ENCODE data around the gene PRKCE. TPM values are rescaled to one million over a fixed set of nuclear protein-coding genes. Genes with fewer than 3 reads are reported as not detected.

The PRKCE gene
- total and polyA plus RNA-seq, 2 of the 8 experiments (the other 6 are each of a cell fraction or from before 2014, with no cell fraction given) = 0.54 to 2.1 TPM

- no peak overlapping the region for H2BK5ac ChIP-seq (ENCODE audit: low read depth, low read length)
- H2BK15ac ChIP-seq (ENCODE audit: low read length) = no peak overlapping the region
- no peak overlapping the region for H4K8ac ChIP-seq (ENCODE audit: extremely low read depth, insufficient read depth, low read length)
- no peak overlapping the region for H3K9ac ChIP-seq (replicated peaks in 1 of 4; ENCODE audit: extremely low read depth in 1 of 4, low read depth in 3 of 4, low read length in 3 of 4)
- H3K18ac ChIP-seq (ENCODE audit: extremely low read depth, low read length) = no peak overlapping the region
- no peak overlapping the region for H3K23ac ChIP-seq (ENCODE audit: insufficient read length)
- no peak overlapping the region for H3K14ac ChIP-seq (ENCODE audit: insufficient read length)
- H2BK20ac ChIP-seq (ENCODE audit: low read length) = no peak overlapping the region
- no peak overlapping the region for H4K91ac ChIP-seq (replicated peaks; ENCODE audit: insufficient read length, low read length)
- no peaks in the 10 kb centered on the region for H4K20me1 ChIP-seq (replicated peaks in 1 of 2; ENCODE audit: control insufficient read depth in 1 of 2, insufficient read depth in 2 of 2, low read length in 2 of 2)
- H3K4ac ChIP-seq (replicated peaks; ENCODE audit: insufficient read length, low read depth, low read length) = no peak overlapping the region
- H2BK12ac ChIP-seq (ENCODE audit: low read depth, low read length) = no peak overlapping the region
- H3K27me3 ChIP-seq (replicated peaks in 1 of 4; ENCODE audit: control insufficient read depth in 3 of 4, extremely low read depth in 1 of 4, insufficient read depth in 3 of 4, low read length in 3 of 4) = no peaks in the 10 kb centered on the region; a peak in 1 of 7 replicates
- H3K79me1 ChIP-seq (ENCODE audit: low read depth, low read length) = no peaks in the 10 kb centered on the region
- H2AFZ ChIP-seq (ENCODE audit: low read length) = no peak overlapping the region
- CTCF ChIA-PET (ENCODE audit: partially characterized antibody) = interaction anchor here (0.6 to 2.5 kb wide), 8 partner anchors 14 to 560 kb away, joined by 3 to 9 read pairs (median 4); no protein-coding TSS in a partner anchor
- no peak overlapping the region for H2AK5ac ChIP-seq (ENCODE audit: low read depth, low read length)
- TF ChIP-seq JUND (IDR thresholded peaks at IDR 0.05; ENCODE audit: low read length) (no peak), SIX5 (IDR thresholded peaks at IDR 0.05; ENCODE audit: low read depth, low read length) (no peak), POU5F1 (IDR thresholded peaks at IDR 0.05; ENCODE audit: low read depth, low read length) (no peak), NRF1 (IDR thresholded peaks at IDR 0.05; ENCODE audit: low read depth, low read length) (no peak), ATF2 (IDR thresholded peaks at IDR 0.05; ENCODE audit: low read length) (no peak), KDM1A (IDR thresholded peaks at IDR 0.05; ENCODE audit: borderline replicate concordance, low read length) (no peak), GABPA (IDR thresholded peaks at IDR 0.05; ENCODE audit: borderline replicate concordance, insufficient read depth, low read length) (no peak), TBP (IDR thresholded peaks at IDR 0.05; ENCODE audit: low read depth, low read length) (no peak), CTCF (IDR thresholded peaks at IDR 0.05; ENCODE audit: control extremely low read depth in 1 of 3, insufficient read depth in 1 of 3, low read depth in 1 of 3, low read length in 3 of 3) (no peak), RFX5 (IDR thresholded peaks at IDR 0.05; ENCODE audit: borderline replicate concordance, low read depth, low read length) (no peak)
- no peak overlapping the region for H3K27ac ChIP-seq (ENCODE audit: low read depth, low read length)
- no peak overlapping the region for H2BK120ac ChIP-seq (replicated peaks; ENCODE audit: low read depth, low read length)
- FAIRE-seq (no peak), DNase-seq (ENCODE audit: low read depth in 1 of 2, low spot score in 2 of 2) (no peak)
- H3K9me3 ChIP-seq (ENCODE audit: insufficient read depth in 2 of 2, low read depth in 1 of 2, low read length in 1 of 2) = no peaks in the 10 kb centered on the region
- 88% methylated on average over 6 of the region's 6 CpGs; no CpG with 5 or more reads in 1 of the 2 experiments for WGBS, 2 experiments (ENCODE audit: extremely low coverage in 1 of 2, insufficient coverage in 1 of 2, insufficient read length in 1 of 2, insufficient replicate concordance in 2 of 2, low coverage in 1 of 2, low lambda C conversion rate in 2 of 2, missing lambda C conversion rate in 1 of 2)
- H3K4me3 ChIP-seq (ENCODE audit: extremely low read depth in 1 of 4, insufficient read depth in 2 of 4, low read depth in 3 of 4, low read length in 4 of 4) = no peak overlapping the region
- peaks cover 0 to 3% (median 0%) of the 10 kb centered on the region in 4 experiments; a peak in 1 of 7 replicates for H3K4me1 ChIP-seq (replicated peaks in 1 of 4; ENCODE audit: control insufficient read depth in 3 of 4, insufficient read depth in 4 of 4, low read length in 3 of 4)
- no peak overlapping the region for H3K4me2 ChIP-seq (ENCODE audit: insufficient read depth in 1 of 2, low read depth in 2 of 2, low read length in 2 of 2)
- H3K79me2 ChIP-seq (ENCODE audit: control insufficient read depth in 1 of 2, insufficient read depth in 2 of 2, low read length in 2 of 2) = no peaks in the 10 kb centered on the region
- no peaks in the 10 kb centered on the region for H3K36me3 ChIP-seq (ENCODE audit: control insufficient read depth in 2 of 4, insufficient read depth in 4 of 4, low read length in 3 of 4)
- H3K56ac ChIP-seq (replicated peaks; ENCODE audit: insufficient read length, low read depth, low read length) = no peak overlapping the region
- POLR2A ChIA-PET (ENCODE audit: partially characterized antibody) = no interaction called here
- no peaks in the 10 kb centered on the region for H3K23me2 ChIP-seq (ENCODE audit: low read depth, low read length)
- no peak overlapping the region for H4K5ac ChIP-seq (ENCODE audit: insufficient read length, low read depth, low read length)
Observed at GRCh38 chr2:45734336-45734735, 82.9 kb downstream of the PRKCE start.
